Cerebellar nuclear complex (tissue), 1 donor: ENCODE results near the gene TTC7B.
"Not testable (repeated sequence)": the region's sequence is repeated elsewhere in the genome, so short reads cannot be mapped to it uniquely, and the experiment has no call there.

Experiments used
- DNase-seq, 2 experiments: peaks; one replicate each; lab custom pipeline; 2025; lab: John Stamatoyannopoulos, UW

TTC7B gene

DNA sequence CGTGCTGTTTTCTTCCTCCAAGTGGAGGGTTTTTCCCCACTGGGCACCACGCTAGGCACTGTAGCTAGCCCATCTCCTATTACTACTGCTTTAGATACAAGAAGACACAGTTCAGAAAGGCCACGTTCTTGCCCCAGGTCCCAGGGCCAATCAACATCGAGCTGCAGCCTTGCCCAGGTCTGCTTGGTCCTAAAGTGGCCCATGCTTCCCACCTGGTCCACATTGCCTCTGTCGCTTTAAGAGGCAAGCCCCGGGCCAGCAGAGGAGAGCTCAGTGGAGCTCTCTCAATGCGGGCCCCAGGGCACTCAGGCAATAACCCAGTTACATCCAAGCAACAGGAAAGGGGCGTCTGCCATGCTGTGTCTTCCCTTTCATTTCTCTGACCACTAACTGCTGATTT, 271.3 kb downstream of the TTC7B start:
- no peak for DNase-seq

GRCh38 chr14:90544566-90544965, 271.7 kb downstream of the TTC7B start:
- DNase-seq: no peak

DNA sequence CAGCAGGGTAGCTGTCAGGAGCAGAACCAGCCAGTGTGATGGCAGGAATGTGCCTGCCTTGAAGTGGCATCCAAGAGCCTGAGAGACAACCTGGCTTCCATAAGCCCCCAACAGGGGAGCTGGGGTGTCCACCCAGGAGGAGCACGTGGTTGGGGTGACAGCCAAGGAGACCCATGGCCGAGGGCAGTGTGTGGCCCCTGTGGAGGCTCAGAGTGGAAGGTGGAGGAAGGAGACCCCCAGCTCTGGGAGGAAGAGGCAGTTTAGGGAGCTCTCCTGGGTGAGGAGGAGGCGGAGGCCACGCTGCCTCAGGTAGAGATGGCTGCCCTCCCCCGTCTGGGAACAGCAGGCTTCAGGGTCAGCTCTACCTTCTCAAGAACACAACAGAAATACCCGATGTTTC, 272.4 kb downstream of the TTC7B start:
- DNase-seq: no peak

DNA sequence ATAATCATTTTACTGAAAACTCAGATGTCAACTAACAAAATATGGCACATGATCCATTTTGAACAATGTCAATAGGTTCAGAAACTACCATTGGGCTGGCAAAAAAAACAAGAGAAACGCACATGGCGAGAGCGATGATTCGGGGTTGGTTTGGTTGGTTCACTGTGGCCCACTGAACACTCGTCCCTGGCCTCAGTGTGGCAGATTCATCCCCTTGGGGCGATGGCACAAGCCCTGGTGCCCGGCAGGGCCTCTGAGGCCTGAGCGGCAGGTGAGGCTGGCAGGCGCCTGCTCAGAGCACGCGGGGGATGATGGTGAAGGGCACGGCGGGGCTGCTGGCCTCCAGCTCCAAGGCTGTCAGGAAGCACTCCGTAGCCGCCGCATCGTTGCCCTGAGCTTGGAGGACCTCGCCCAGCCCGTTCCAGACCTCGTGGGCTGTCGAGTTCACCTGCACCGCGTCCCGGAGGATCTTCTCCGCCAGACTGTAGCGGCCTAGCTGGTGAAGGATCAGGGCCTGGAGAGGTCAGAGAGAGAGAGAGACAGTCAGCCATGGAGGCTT, 275.1 kb downstream of the TTC7B start:
- no peak for DNase-seq

DNA sequence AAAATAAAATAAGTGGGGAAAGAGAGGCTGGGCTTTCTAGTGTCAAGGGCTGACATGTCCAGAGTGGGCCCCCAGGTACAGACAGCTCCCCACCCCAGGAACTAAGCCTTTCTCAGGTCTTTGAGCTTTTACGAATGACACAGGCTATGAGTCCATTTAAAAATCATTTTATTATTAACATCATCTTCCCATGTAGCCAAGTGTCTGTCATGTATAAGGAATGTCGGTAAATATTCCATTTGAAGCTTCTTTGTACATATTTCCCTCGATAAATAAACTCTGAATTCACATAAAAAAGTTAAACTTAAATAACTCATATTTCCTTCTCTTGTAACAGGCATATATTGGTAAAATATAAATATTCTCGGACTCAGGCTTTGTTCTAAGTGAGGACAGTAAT, 275.8 kb downstream of the TTC7B start:
- no peak for DNase-seq

DNA sequence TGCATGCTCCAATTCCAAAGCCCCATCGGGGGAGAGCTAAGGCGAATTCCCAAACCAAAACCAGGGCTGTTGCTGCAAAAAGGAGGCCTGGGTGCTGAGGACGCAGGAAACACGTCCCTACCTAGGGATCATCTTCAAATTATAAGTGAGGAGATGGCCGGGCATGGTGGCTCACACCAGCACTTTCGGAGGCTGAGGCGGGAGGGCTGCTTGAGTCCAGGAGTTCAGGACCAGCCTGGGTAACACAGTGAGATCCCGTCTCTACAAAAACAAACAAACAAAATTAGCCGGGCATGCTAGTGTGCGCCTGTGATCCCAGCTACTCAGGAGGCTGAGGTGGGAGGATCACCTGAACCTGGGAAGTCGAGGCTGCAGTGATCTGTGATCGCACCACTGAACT, 276.2 kb downstream of the TTC7B start:
- no peak for DNase-seq

- no peak for DNase-seq
Measured at GRCh38 chr14:90539496-90539775, 276.8 kb downstream of the TTC7B start.

- no peak for DNase-seq
Measured at GRCh38 chr14:90538716-90539495, 277.3 kb downstream of the TTC7B start.

GRCh38 chr14:90538095-90538494, 278.1 kb downstream of the TTC7B start:
- no peak for DNase-seq

DNA sequence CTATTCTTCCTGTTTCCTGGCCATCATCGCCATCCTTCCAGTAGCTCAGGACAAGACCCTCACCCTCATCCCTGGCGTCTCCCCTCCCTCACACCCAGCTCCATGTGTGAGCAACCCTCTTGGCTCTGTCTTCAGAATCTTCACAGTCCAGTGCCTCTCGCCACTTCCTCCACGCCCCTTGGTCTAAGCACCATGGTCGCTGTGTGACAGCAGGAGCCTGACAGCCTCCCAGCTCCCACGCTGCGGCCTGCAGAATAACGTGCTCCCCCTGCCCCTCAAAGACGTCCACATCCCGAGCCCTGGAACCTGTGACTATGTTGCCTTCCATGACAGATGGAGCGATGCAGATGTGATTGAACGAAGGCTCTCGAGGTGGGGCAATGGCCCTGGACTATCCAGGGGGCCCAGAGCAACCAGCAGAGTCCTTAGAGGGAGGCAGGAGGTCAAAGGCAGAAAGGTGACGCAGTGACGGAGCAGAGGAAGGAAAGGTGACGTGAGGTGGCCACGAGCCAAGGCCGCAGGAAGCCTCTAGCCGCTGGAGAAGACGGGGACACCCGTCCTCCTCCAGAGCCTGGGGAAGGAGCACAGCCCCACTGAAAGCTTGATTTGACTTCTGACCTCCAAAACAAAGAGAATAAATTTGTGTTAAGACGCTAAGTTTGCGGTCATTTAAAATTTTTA, 279.6 kb downstream of the TTC7B start:
- no peak for DNase-seq

DNA sequence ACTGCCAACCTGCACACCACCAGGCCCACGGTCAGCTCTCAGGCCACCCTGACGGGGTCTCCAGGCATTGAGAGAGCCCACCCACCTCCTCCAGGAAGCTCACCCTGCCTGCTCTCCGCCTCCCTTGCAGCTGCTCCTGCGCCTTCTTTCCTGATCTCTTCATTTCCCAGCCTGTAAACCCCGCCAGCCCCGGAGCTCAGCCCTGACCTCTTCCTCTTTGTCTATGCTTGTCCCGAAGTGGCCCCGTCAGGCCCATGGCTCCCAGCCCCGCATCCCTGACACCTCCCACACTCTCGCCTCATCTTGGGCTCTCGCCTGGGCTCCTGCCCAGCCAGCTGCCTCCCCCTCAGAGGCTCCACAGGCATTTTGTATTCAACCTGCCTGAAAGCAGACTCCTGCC, 280.1 kb downstream of the TTC7B start:
- DNase-seq: no peak

GRCh38 chr14:90535556-90536090, 280.6 kb downstream of the TTC7B start:
- no peak for DNase-seq

DNA sequence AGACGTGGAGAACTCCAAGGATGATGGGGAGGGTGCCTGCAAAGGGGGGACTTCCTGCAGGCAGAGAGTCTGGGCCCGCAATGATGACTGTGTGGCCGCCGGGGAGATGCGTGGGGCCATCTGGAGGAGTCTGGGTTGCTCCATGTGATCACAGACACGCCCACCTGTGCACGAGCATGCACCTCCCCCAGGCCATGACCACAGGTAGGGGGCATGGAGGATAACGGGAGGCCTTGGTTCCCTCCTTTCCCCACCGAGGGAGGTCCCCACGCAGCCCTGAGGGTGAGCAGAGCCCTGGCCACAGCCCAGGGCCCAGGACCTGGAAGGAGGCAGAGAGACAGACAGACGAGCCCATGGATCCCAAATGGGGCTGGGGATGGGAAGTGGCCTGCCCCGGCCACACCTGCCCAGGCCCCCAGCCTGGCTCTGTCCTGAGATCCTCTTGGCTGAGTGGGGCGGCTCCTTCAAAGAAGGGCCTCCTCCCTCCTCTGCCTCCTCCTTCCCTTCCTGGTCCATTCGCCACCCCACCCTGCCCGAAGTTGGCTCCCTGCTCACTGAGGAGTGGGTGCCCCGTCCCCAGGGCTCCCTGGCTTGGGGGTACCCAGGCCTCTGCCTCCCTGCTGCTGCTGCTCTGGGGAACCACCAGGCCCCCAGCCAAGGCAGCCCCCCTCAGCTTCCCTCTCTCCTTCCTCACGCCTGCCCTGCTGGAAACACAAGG, 281.2 kb downstream of the TTC7B start:
- no peak for DNase-seq

- DNase-seq: no peak
Measured at GRCh38 chr14:90534091-90534837, 282.0 kb downstream of the TTC7B start.

DNA sequence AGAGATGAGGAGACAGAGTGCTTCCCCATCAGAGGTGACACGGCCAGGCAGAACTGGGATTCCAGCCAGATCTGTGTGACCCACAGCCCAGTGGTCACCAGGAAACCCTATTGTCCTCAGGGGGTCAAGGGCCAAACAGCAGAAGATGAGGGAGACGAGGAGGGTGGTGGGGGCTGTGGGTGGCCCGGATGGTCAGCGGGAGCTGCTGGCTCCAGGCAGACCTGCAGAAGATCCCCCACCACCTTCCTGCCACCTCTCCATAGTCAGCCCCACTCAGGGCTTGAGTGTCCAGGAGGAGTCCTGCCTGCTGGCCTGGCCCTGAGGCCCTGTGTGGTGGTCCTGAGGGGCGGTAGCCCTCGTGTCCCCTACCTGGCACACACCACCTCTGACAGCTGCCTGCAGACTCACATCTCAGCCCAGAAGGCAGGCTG, 282.6 kb downstream of the TTC7B start:
- DNase-seq: no peak

- DNase-seq: no peak
Measured at GRCh38 chr14:90532826-90533525, 283.3 kb downstream of the TTC7B start.

- no peak for DNase-seq
Measured at GRCh38 chr14:90531497-90531896, 284.7 kb downstream of the TTC7B start.

- no peak for DNase-seq
Measured at GRCh38 chr14:90530523-90530922, 285.7 kb downstream of the TTC7B start.

- no peak for DNase-seq
Measured at GRCh38 chr14:90527978-90528377, 288.3 kb downstream of the TTC7B start.

GRCh38 chr14:90526536-90526935, 289.7 kb downstream of the TTC7B start:
- not testable (repeated sequence) for DNase-seq

GRCh38 chr14:90525353-90526028, 290.7 kb downstream of the TTC7B start:
- not testable (repeated sequence) for DNase-seq
